DND-41 (cell line): Measurements from ENCODE around the gene MAPK12.

Experiments
- ATAC-seq: fragments of 200-7000 bp; cut with Tn5 transposase; 3 replicates; pipeline ENCODE4 v1.9.1; 2021; ENCODE audit warnings: low read depth; ENCODE audit not compliant: insufficient read depth
- DNase-seq: peaks from one replicate; pipeline ENCODE4 v3.0.0-alpha.2; 2020
- H2AFZ ChIP-seq: 2 replicates; pipeline ENCODE4 v1.6.0; 2012; ENCODE audit warnings: low read depth, low read length
- H3K27ac ChIP-seq: 2 replicates; pipeline ENCODE4 v1.5.1; 2012; ENCODE audit warnings: low read length, inconsistent platforms
- H3K27me3 ChIP-seq: fragments of 200-600 bp; sonication (generic); 2 replicates; pipeline ENCODE4 v1.6.0; 2012; ENCODE audit warnings: low read length, mild to moderate bottlenecking, inconsistent platforms; ENCODE audit not compliant: insufficient read depth, poor library complexity
- H3K36me3 ChIP-seq: 2 replicates; pipeline ENCODE4 v1.5.1; 2012; ENCODE audit warnings: low read length, inconsistent platforms; ENCODE audit not compliant: insufficient read depth
- H3K4me1 ChIP-seq: 2 replicates; pipeline ENCODE4 v1.5.1; 2012; ENCODE audit warnings: mild to moderate bottlenecking, low read length; ENCODE audit not compliant: insufficient read depth
- H3K4me2 ChIP-seq: 2 replicates; pipeline ENCODE4 v1.6.0; 2012; ENCODE audit warnings: mild to moderate bottlenecking, moderate library complexity, low read length, inconsistent platforms; ENCODE audit not compliant: insufficient read depth
- H3K4me3 ChIP-seq, 2 experiments: fragments of 200-600 bp in 1 of 2; shearing (Covaris generic) in 1 of 2; 2 replicates each; pipeline ENCODE4 v1.5.1; 2012 to 2016; ENCODE audit warnings: inconsistent platforms in 2 of 2, low read length in 2 of 2, mild to moderate bottlenecking in 2 of 2, low read depth in 1 of 2, moderate library complexity in 1 of 2
- H3K79me2 ChIP-seq: 2 replicates; pipeline ENCODE4 v1.6.0; 2012; ENCODE audit warnings: low read length, inconsistent platforms; ENCODE audit not compliant: insufficient read depth
- H3K9ac ChIP-seq: 2 replicates; pipeline ENCODE4 v1.6.0; 2012; ENCODE audit warnings: low read depth, mild to moderate bottlenecking, inconsistent platforms, low read length, moderate library complexity
- H3K9me3 ChIP-seq: 2 replicates; pipeline ENCODE4 v1.5.1; 2012; ENCODE audit warnings: low read length, moderate library complexity, mild to moderate bottlenecking, inconsistent platforms; ENCODE audit not compliant: insufficient read depth, severe bottlenecking
- H4K20me1 ChIP-seq: 2 replicates; pipeline ENCODE4 v1.6.0; 2012; ENCODE audit warnings: low read length; ENCODE audit not compliant: insufficient read depth
- CTCF ChIP-seq: IDR thresholded peaks from 2 replicates; pipeline ENCODE4 v1.5.1; 2012; ENCODE audit warnings: borderline replicate concordance, low read length, moderate library complexity, mild to moderate bottlenecking; ENCODE audit not compliant: poor library complexity, severe bottlenecking; ENCODE audit errors: extremely low read depth
- EZH2 ChIP-seq: IDR thresholded peaks from 3 replicates; pipeline ENCODE4 v1.6.1; 2012; ENCODE audit warnings: borderline replicate concordance, low read depth, mild to moderate bottlenecking, moderate library complexity, low read length, inconsistent platforms; ENCODE audit not compliant: severe bottlenecking

Gene MAPK12

GRCh38 chr22:50226063-50226874 is 35.2 kb downstream of the MAPK12 start:
- H3K27ac ChIP-seq = no peak overlapping the region
- H3K9ac ChIP-seq = no peak overlapping the region
- TF ChIP-seq CTCF (no peak), EZH2 (no peak)
- H3K4me3 ChIP-seq = no peak overlapping the region
- no peaks in the 10 kb centered on the region for H3K9me3 ChIP-seq
- H4K20me1 ChIP-seq = peaks cover 36% of the 10 kb centered on the region
- no peak for DNase-seq
- no peaks in the 10 kb centered on the region for H3K27me3 ChIP-seq
- H3K36me3 ChIP-seq = peaks cover 73% of the 10 kb centered on the region
- no peak overlapping the region for H3K4me2 ChIP-seq
- ATAC-seq = no peak
- peaks cover 12% of the 10 kb centered on the region; the same call in 1 of the 2 replicates for H3K79me2 ChIP-seq
- H2AFZ ChIP-seq = no peak overlapping the region
- H3K4me1 ChIP-seq = no peaks in the 10 kb centered on the region

DNA sequence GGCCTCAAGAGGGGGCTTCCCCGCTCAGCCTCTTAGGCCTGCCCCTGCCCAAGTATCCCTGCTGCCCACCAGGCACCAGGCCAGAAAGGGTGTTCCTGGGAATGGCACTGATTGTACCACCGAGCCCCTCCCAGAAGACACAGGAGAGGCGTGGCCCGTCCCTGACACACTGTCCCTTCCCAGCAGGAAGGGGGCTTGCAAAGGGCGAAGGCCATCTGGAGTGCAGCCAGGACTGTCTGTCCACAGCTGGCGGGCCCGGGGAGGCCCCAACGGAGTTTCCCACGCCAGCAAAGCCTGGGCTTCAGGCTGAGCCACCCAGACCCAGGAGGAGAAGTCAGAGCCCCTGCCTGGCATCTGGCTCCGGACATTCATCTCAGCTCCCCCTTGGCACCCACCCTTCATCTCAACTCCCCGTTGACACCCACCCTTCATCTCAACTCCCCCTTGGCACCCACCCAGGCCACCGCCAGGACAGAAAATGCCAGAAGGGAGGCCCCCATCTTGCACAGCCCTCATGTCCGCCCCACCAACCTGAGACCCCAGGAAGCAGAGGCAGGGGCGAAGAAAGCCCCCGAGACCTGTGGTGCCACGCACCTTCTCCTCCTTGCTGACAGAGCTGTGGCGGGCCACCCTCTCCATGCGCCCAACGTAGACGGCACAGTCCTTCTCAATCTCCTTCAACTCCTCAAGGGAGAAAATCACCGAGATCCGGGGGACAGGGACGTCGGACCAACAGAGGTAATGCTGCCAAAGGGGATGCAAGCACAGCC is 36.1 kb downstream of the MAPK12 start:
- H3K9me3 ChIP-seq = no peaks in the 10 kb centered on the region
- H3K79me2 ChIP-seq = peaks cover 9% of the 10 kb centered on the region; the same call in 1 of the 2 replicates
- no peak overlapping the region for H3K4me2 ChIP-seq
- peaks cover 44% of the 10 kb centered on the region for H4K20me1 ChIP-seq
- no peak overlapping the region for H3K27ac ChIP-seq
- no peak overlapping the region for H2AFZ ChIP-seq
- TF ChIP-seq CTCF = no peak
- no peak for TF ChIP-seq EZH2
- no peak for ATAC-seq
- no peaks in the 10 kb centered on the region for H3K4me1 ChIP-seq
- H3K27me3 ChIP-seq = no peaks in the 10 kb centered on the region
- no peak overlapping the region for H3K9ac ChIP-seq
- H3K4me3 ChIP-seq = no peak overlapping the region
- DNase-seq = no peak
- peaks cover 82% of the 10 kb centered on the region for H3K36me3 ChIP-seq

- H4K20me1 ChIP-seq = peaks cover 51% of the 10 kb centered on the region
- H3K4me2 ChIP-seq = no peak overlapping the region
- no peak overlapping the region for H2AFZ ChIP-seq
- no peak overlapping the region for H3K9ac ChIP-seq
- H3K27ac ChIP-seq = no peak overlapping the region
- peaks cover 87% of the 10 kb centered on the region for H3K36me3 ChIP-seq
- H3K27me3 ChIP-seq = no peaks in the 10 kb centered on the region
- no peak for DNase-seq
- ATAC-seq = no peak
- H3K4me3 ChIP-seq = no peak overlapping the region
- no peaks in the 10 kb centered on the region for H3K4me1 ChIP-seq
- TF ChIP-seq EZH2 = no peak
- no peak for TF ChIP-seq CTCF
- H3K79me2 ChIP-seq = 0 out of 2 replicates have a peak, but pooled peaks cover under 1% of the 10 kb centered on the region
- H3K9me3 ChIP-seq = no peaks in the 10 kb centered on the region
Measured at GRCh38 chr22:50224071-50224470, 37.4 kb downstream of the MAPK12 start.
